ENCODE results near the gene GRIN1.

DNA sequence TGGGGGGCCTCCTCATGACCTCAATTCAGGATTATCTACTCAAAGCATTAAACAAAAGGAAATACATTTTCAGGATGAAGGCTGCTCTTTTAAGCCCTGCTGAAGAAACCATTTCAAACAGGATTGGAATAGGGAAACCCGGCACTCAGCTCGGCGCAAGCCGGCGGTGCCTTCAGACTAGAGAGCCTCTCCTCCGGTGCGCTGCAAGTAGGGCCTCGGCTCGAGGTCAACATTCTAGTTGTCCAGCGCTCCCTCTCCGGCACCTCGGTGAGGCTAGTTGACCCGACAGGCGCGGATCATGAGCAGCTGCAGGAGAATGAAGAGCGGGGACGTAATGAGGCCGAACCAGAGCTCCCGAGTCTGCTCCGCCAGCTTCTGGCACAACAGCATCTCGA, 65.8 kb downstream of the GRIN1 start:
- TF ChIP-seq, protein P1, sequence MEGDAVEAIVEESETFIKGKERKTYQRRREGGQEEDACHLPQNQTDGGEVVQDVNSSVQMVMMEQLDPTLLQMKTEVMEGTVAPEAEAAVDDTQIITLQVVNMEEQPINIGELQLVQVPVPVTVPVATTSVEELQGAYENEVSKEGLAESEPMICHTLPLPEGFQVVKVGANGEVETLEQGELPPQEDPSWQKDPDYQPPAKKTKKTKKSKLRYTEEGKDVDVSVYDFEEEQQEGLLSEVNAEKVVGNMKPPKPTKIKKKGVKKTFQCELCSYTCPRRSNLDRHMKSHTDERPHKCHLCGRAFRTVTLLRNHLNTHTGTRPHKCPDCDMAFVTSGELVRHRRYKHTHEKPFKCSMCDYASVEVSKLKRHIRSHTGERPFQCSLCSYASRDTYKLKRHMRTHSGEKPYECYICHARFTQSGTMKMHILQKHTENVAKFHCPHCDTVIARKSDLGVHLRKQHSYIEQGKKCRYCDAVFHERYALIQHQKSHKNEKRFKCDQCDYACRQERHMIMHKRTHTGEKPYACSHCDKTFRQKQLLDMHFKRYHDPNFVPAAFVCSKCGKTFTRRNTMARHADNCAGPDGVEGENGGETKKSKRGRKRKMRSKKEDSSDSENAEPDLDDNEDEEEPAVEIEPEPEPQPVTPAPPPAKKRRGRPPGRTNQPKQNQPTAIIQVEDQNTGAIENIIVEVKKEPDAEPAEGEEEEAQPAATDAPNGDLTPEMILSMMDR (IDR thresholded peaks at IDR 0.05; ENCODE audit: extremely low read depth in 1 of 2, insufficient read depth in 1 of 2, low read depth in 1 of 2, low read length in 2 of 2), result no peak
- TF ChIP-seq POLR2A (IDR thresholded peaks at IDR 0.05; ENCODE audit: low read depth, low read length) (no peak), POLR2AphosphoS5 (IDR thresholded peaks at IDR 0.05; ENCODE audit: insufficient read depth, low read depth, low read length) (no peak)
